Stimulated activated CD4-positive, alpha-beta T cell treated with anti-CD3 and anti-CD28 coated beads, Interleukin-12 subunit alpha, Interleukin-12 subunit beta, amount 100 ng/mL, for 4 hours (primary cell): ENCODE measurements around the gene USP10.
"Not testable (repeated sequence)": the region's sequence is repeated elsewhere in the genome, so short reads cannot be mapped to it uniquely, and the experiment has no call there.

Experiments used
- DNase-seq: peaks from one replicate; pipeline ENCODE4 v3.0.0-alpha.2; 2020

USP10 gene

GRCh38 chr16:84675423-84675822, 24.4 kb upstream of the USP10 start:
- no peak for DNase-seq

GRCh38 chr16:84675884-84676283, 23.9 kb upstream of the USP10 start:
- no peak for DNase-seq

- no peak for DNase-seq
Measured at GRCh38 chr16:84677017-84677803, 22.6 kb upstream of the USP10 start.

GRCh38 chr16:84677849-84678248, 22.0 kb upstream of the USP10 start:
- DNase-seq, result no peak

- DNase-seq, result no peak
Measured at GRCh38 chr16:84678541-84678940, 21.3 kb upstream of the USP10 start.

GRCh38 chr16:84680165-84680842, 19.5 kb upstream of the USP10 start:
- no peak for DNase-seq

GRCh38 chr16:84680843-84681629, 18.8 kb upstream of the USP10 start:
- no peak for DNase-seq

- DNase-seq, result no peak
Measured at GRCh38 chr16:84683691-84684591, 15.9 kb upstream of the USP10 start.

GRCh38 chr16:84684592-84684965, 15.2 kb upstream of the USP10 start:
- no peak for DNase-seq

GRCh38 chr16:84685210-84685609, 14.6 kb upstream of the USP10 start:
- no peak for DNase-seq

- no peak for DNase-seq
Measured at GRCh38 chr16:84686707-84687298, 13.0 kb upstream of the USP10 start.

- DNase-seq, result no peak
Measured at GRCh38 chr16:84687715-84688114, 12.1 kb upstream of the USP10 start.

- DNase-seq, result not testable (repeated sequence)
Measured at GRCh38 chr16:84688163-84688562, 11.6 kb upstream of the USP10 start.

- no peak for DNase-seq
Measured at GRCh38 chr16:84689111-84689510, 10.7 kb upstream of the USP10 start.

- no peak for DNase-seq
Measured at GRCh38 chr16:84690088-84690819, 9.5 kb upstream of the USP10 start.

- no peak for DNase-seq
Measured at GRCh38 chr16:84692451-84693214, 7.2 kb upstream of the USP10 start.

- DNase-seq, result not testable (repeated sequence)
Measured at GRCh38 chr16:84693869-84694268, 5.9 kb upstream of the USP10 start.

- DNase-seq, result no peak
Measured at GRCh38 chr16:84694980-84695379, 4.8 kb upstream of the USP10 start.

GRCh38 chr16:84699147-84699711, 571 bp upstream of the USP10 start:
- DNase-seq, result no peak
